HG03159 (cell line): ENCODE data around the gene UBA5.

Source experiments
- ATAC-seq: cut with Tn5 transposase; IDR thresholded peaks from one replicate; pipeline ENCODE4 v1.9.1; 2021; ENCODE audit warnings: mild to moderate bottlenecking, moderate library complexity; ENCODE audit not compliant: unreplicated experiment

The UBA5 gene

DNA sequence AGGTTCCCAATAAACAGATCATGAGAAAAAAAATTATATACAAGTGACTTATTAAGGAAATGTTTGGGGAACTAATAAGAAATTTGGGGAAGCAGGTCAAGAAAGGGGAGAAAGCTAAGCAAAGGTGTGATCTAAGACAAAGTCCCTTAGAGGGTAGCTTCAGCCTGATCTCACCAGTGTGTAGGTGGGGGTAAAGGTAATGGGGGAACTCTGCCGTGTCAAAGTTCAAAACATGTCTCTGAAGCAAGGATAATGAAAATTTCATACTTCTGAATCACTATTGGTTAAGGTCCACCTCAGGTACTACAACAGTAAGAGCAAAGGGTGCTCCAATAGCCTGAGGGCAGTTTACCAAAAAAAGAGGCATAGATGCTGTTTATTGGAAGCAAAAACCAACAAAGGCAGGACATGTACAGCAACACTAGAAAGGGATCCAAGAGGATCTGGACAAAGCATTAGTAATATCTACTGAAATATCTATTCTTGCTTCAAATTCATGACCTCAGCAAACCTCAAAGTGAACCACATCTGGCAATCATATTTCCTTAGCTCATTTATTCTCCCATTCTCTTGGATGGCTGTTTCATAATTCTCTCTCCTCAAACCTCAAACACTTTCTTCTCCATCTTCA is 7.4 kb upstream of the UBA5 start:
- no peak for ATAC-seq

DNA sequence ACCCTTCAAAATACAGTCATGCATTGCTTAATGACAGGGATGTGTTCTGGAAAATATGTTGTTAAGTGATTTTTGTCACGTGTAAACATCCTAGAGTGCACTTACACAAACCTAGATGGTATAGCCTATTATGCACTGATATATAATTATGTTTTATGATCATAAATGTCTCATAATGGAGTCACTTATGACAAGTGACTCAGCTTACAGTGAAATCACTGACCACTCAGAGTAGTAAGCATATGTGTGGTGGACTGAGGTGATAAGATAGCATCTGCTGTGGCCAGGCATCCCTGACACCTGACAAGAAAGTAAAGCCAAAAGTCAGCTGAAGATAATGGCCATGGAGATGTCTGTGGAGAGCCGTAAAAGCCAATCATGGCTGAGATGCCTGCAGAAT is 5.9 kb upstream of the UBA5 start:
- ATAC-seq = no peak

DNA sequence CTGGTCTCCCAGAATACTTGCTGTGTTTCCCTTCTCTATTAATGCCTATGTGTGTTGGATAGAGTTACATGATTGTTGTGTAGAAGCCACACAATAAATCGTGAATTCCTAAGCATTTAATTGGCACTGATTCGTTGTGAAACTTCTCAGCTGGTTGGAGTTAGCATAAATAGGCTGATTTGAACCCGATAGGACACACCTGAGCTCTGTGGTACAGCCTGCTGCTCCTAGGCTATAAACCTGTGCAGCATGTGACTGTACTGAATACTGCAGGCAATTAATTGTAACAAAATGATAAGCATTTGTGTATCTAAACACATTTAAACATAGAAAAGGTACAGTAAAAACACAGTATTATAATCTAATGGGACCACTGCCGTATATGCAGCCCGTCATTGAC is 5.4 kb upstream of the UBA5 start:
- ATAC-seq = no peak

DNA sequence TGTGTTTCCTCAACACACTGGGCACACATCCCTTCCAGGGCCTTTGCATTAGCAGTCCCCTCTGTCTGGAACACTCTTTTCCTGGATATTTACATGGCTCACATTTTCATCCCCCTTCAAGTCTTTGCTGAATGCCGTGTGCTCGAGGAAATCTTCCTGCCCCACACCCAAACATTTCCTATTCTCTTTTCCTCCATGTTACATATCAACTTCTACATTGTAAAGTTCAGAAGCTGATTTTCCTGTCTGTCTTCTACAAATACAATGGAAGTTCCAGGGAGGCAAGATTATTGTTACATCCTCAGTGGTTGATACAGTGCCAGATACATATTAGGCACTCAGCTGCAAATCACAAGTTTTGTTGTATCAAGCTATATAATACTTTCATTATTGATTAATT is 4.7 kb upstream of the UBA5 start:
- ATAC-seq = no peak

DNA sequence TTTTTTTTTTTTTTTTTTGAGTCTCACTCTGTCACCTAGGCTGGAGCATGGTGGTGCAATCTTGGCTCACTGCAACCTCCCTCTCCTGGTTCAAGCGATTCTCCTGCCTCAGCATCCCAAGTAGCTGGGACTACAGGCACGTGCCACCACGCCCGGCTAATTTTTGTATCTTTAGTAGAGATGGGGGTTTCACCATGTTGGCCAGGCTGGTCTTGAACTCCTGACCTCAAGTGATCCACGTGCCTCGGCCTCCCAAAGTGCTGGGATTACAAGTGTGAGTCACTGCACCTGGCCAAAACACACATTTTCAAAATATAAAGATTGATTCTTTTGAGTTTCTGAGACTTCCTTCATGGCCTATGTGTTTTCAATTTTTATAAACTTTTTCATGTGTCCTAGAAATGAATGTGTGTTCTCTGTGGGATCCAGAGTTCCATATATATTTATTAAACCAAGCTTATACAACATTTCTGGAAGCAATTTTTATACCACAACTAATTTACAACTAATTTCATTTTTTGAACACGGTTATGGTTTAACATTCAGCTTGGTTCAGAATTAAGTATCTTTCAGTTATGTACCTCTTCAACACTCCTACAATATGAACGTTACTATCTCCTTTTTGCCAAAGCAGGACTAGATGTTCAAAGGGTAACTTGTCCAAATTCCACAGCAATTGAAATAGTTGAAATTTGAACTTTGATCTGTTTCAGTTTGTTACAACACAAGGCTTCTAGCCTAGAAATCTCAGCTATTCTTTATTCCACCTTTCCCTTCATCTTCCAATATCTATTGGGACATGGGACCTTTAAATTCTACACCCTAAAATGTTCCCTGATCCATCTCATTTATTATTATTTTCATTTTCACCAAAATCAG is 2.0 kb upstream of the UBA5 start:
- ATAC-seq = no peak

DNA sequence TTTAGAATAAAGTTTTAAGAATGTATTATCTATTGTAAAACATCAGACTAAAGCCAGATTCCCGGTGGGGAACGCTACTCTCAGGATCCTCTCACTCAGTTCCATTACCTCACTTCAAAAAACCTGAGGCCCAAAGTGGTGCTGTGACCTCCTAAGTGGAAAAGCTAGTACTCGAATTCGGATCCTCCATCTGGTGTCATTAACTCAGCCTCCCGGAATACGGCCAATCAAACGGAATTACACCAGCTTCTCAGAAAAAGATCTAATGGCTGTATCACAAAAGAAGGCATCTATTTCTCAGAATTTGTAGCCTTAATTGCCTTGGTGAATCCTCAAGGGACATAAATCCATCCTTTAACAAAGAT is 1.1 kb upstream of the UBA5 start:
- ATAC-seq = no peak

DNA sequence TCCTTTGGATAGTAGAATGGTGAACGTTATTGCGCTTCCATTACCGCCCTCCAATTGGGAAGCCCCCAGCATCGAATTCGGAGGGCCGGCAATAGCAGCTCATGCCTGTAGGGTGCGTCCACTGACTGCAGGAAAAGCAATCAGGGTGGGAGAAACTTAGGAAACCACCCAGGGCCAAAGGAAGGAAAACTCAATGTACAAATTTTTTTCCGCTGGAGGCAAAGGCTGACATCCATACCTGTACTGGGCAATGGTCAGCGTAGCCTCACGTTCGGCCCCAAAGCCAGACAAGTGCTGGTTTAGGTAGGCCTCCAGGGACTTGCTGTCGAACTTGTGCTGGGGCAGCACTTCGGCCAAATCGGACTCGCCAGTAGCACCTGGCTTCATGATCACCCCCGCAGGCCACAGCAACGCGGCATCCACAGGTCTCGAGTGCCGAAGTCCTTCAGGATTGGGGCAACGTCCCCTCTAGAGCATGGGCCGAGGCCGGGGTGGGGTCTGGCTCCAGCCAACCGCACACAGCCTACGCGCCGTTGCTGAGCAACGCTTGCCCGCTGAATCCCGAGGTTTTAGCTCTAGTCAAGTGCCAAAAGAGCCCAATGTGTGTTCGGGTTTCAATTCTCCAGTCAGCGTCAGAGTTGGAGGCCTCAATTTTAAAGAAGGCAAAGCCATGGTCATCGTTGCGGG is 621 bp upstream of the UBA5 start, which contains the start of gene ACAD11:
Gene ACAD11 (minus strand): TSS at position 445 of the 687 bp plus-strand sequence. CDS start 58 bp downstream, at position 387.
- peak; percentile 57 for ATAC-seq

DNA sequence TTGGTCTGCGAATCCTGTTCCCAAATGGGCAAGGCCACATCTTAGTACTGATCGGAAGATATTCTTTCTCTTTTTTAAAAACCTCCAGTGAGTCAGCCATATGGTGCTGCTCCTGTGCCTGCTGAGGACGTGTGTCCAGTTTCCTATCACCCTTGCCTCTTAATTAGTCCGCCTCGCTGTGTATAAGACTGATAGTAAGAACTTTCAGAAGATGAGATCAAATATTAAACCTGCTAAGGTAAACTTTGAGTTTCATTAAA is 612 bp downstream of the UBA5 start:
- no peak for ATAC-seq

DNA sequence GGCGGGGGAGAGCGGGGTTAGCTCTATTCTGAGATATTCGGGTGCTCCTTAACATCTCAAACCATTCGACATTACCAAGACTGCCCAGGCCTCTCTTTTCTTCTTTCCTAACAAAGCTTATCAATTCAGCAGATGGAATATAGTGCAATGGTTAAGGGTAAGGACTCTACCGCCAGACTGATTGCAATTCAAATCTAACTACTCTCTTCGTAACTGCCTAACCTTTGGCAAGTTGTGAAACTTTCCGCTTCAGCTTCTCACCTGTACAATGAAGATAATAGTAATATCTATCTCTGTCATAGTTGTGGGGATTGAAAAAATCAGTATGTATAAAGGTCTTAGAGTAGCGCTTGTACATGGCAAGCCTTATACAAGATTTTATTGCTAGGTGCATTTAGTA is 972 bp downstream of the UBA5 start:
- no peak for ATAC-seq

DNA sequence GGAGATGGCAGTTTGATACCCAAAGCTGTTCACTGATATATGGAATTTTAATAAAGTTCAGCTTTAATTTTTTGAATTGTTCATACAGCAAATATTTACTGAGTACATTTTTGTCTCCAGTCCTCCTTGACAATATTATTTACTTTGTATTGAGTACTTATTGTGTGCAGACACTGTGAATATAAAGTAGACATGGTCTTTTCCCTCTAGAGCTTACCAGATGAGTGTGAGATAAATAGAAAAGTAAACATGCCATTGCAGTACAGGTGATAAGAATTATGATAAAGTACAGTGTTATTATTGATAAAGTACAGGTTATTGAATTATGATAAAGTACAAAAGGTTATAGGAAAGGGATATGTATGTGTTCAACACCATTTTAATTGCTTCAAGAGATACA is 2.1 kb downstream of the UBA5 start:
- no peak for ATAC-seq

DNA sequence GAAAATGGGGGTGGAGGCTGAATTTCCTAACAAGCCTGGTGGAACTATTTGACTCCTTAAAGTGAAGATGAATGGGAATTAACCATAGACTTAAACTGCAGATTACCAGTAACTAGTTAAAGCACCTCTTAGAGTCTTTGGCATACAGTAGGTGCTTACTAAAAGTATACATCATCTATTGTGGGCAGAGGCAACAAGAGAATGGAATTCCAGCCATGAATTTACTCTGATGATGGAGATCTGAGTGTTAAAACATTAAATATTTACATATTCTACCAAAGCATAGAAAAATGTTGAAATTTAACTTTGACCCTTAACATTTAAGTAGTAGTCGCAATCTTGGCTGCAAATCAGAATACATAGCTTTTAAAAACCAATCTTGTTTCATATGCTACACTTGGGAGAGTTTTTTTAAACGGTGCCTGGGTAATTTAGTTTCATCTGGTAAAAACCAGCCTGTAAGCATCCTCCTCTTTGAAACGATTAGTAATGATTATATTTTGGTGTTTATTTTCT is 5.2 kb downstream of the UBA5 start:
- no peak for ATAC-seq

DNA sequence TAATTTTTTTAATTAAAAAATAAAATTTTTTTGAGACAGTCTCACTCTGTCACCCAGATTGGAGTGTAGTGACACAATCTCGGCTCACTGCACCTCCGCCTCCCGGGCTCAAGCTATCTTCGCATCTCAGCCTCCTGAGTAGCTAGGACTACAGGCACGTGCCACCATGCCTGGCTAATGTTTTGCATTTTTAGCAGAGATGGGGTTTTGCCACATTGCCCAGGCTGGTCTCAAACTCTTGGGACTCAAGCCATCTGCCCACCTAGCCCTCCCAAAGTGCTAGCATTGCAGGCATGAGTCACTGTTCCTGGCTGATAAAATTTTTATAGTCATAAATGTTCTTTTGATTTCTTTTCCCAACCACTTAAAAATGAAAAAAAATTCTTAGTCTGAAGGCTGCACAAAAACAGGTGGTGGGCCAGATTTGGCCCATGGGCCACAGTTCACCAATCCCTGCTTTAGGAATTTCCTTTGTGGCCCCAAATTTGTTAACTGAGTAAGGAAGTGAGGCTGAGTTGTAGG is 9.2 kb downstream of the UBA5 start:
- ATAC-seq = no peak

DNA sequence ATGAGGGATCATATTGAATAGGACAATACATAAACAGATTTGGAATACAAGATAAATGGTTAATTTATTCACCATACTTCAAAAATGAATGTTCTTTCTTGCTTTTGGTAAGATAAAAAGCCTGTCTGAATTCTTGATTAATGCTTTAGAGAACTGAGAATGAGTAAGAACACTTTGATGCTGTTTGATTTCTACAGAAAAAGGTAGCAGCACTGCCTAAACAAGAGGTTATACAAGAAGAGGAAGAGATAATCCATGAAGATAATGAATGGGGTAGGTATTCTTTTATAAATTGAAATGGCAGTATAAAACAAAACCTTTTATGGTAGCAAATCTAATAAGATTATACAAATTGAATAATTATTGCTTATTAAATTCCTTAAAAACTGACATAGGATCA is 15.3 kb downstream of the UBA5 start:
- no peak for ATAC-seq

DNA sequence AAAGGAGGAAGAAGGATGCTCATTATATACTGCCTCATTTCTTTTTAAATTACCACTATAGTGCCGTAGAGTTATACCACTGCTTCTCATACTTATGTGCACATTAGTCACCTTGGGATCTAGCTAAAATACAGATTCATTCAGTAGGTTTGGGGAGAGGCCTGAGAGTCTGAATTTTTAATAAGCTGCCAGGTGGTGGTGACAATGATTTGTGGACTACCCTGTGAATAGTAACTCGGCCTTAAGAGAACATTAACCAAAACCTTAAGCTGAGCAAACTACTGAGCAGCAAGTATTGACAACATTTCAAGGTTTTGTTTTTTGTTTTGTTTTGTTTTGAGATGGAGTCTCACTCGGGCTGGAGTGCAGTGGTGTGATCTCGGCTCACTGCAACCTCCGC is 19.8 kb downstream of the UBA5 start:
- no peak for ATAC-seq

DNA sequence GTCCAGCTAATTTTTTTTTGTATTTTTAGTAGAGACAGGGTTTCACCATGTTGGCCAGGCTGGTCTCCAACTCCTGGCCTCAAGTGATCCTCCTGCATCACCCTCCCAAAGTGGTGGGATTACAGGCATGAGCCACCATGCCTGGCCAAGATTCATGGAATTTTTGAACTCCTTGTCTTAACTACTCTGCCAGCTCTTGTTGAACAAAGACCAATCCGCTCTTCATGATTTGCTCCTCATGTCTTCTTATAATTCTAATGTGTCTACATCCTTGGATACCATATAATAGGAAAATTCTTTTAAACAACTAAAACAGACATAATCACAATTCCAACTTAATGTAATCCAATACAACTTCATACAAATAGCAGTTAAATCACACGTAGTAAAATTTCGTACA is 21.3 kb downstream of the UBA5 start:
- no peak for ATAC-seq

DNA sequence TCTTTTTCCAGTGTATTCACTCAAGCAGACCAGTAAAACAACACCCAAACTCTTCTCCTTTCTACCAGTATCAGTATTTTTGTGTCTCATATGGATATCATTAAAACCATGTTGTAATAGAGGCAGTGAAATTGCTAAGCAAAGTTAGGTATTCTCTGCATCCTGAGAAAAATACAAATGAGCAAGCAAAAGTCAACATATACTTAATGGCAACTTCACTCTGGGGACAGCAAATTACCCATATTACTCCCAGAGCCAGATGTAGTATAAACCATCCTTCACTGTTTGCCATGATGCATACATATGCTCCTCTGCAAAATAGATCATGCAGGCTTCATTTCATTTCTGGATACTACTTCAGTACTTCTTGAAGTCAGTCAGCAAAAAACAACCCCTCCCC is 22.1 kb downstream of the UBA5 start:
- ATAC-seq = no peak

DNA sequence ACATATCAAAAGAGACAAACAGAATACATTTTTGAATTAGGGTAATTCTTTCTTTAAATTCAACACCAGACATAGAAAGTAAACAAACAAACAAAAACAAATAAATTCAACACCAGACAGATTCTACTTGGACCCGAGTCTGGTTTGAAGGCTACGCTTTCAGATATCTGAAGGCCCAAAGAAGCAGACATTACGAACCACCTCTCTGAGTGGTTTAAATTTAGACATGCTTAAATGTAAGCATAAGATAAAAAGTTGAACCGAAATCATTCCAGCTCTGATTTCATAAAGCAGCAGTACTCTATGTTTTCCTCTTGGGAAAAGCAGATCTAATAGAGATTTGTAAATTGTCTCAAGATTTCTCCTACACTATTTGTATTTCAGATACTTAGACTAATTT is 29.9 kb downstream of the UBA5 start:
- ATAC-seq = no peak

DNA sequence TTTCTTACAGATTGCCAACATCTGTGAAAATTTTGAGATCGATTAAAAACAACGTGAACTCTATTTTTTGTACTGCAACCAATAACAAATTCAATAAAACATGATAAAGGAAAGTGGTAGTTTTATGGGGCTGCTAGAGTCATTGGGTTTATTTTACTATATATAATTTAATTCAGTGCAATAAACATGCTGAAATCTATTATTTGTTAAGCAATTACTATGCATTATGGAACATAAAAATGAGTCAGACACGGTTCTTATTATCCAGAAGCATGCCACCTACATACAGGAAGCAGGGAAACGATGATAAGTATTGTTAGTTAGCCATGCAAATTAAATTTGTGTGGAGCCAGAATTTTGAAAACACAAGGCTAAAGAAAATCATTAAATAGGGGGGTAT is 34.9 kb downstream of the UBA5 start:
- no peak for ATAC-seq

DNA sequence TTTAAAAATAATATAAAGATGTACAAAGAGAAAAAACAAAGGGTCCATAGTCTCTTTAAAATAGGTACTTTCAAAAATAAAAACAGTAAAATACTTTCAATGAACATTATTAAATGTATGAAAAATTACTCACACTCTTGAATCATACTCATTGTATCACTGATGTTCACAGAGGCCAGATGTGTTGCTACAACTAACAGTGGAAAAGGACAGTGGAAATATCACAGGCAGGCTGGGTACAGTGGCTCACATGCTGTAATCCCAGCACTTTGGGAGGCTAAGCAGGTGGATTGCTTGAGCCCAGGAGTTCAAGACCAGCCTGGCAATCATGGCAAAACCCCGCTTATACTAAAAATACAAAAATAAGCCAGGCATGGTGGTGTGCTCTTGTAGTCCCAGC is 35.3 kb downstream of the UBA5 start:
- no peak for ATAC-seq

DNA sequence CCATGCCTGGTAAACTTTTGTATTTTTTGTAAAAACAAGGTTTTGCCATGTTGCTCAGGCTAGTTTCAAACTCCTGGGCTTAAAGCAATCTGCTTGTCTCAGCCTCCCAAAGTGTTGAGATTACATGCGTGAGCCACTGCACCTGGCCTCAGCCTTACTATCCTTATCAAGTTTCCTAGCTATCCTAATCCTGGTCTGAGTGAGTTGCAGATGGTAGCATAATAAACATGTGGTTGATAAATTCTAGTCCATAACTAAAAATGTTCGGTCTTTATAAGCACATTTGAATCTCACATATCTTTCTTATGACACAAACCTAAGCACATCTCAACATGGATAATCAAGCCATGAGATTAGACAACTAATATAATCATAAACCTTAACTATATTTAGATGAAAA is 43.6 kb downstream of the UBA5 start:
- ATAC-seq = no peak

DNA sequence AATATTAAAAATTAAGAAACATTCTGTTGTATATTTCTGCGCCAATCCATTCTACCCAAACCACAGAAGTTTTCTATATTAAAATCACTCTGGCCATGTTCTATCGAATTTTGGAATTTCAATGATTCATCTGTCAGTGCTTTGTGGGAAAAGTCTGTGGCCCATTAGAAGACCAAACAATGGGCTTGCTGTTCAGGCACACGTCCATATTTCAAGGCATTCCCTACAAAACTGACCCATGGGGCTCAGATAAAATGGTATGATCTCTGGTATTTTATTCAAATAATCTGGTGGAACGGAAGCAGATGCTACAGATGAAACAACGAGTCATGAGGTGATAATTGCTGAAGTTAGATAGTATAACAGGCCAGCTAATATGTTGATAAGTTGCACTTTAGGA is 49.6 kb downstream of the UBA5 start:
- no peak for ATAC-seq

DNA sequence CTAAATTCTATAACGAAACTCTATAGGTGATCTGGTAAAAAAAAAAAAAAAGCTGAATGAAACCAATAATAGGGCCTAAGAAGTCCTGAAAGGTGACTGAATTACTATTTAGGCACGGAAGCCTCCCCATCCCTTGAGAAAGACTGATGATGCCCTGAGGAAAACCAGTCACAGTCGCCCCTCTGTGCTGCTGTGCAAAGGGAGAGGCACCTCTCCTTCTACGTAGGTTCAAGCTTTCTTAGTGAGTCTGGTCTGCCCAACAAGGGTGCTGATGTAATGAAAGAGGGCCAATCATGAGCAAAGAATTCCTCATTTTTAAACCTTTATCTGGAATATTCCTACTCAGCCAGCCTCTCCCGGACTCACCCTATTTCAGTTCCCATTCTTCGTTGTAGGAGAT is 50.2 kb downstream of the UBA5 start:
- no peak for ATAC-seq
